Uterus (tissue), 4 donors: Measurements from ENCODE around the gene TMEM213. TPM values are rescaled to one million over a fixed set of nuclear protein-coding genes. Genes with fewer than 3 reads are reported as not detected.

Source experiments
- DNase-seq, 2 donors: peaks; one replicate each; pipeline ENCODE4 v3.0.0-alpha.2; 2019 to 2020
- H3K27ac ChIP-seq, 2 donors: fragments of 200-600 bp; sonication (generic); 1 replicate in 1 of 2; 2 replicates in 1 of 2; pipeline ENCODE4 v1.5.1; 2016 to 2018
- H3K27me3 ChIP-seq, 2 donors: fragments of 200-600 bp; sonication (generic); one replicate each; pipeline ENCODE4 v1.5.1; 2018 to 2019; ENCODE audit warnings: control low read depth in 1 of 2
- H3K36me3 ChIP-seq, 2 donors: fragments of 200-600 bp; sonication (generic); one replicate each; pipeline ENCODE4 v1.5.1; 2019; ENCODE audit warnings: control low read depth in 1 of 2
- H3K4me1 ChIP-seq, 2 donors: fragments of 200-600 bp; sonication (generic); one replicate each; pipeline ENCODE4 v1.5.1; 2018 to 2019; ENCODE audit warnings: control low read depth in 1 of 2
- H3K4me3 ChIP-seq, 2 donors: fragments of 200-600 bp; sonication (generic); 1 replicate in 1 of 2; 2 replicates in 1 of 2; pipeline ENCODE4 v1.5.1; 2018 to 2019; ENCODE audit warnings: mild to moderate bottlenecking in 1 of 2
- H3K9me3 ChIP-seq, 2 donors: fragments of 200-600 bp; sonication (generic); one replicate each; pipeline ENCODE4 v1.5.1; 2019; ENCODE audit warnings: control low read depth in 1 of 2
- CTCF ChIP-seq, 4 experiments: fragments of 200-600 bp in 2 of 4; fragments of 450-650 bp in 2 of 4; sonication (generic) in 2 of 4; IDR thresholded peaks; one replicate each; pipeline ENCODE4 v1.5.1; 2016 to 2019; ENCODE audit warnings: antibody characterized with exemption in 4 of 4, mild to moderate bottlenecking in 2 of 4, moderate library complexity in 1 of 4
- POLR2A ChIP-seq, 2 donors: fragments of 450-650 bp; IDR thresholded peaks; one replicate each; pipeline ENCODE4 v1.6.1; 2016; ENCODE audit warnings: antibody characterized with exemption in 2 of 2, mild to moderate bottlenecking in 1 of 2, moderate library complexity in 1 of 2
- intact Hi-C: fragments of 100-400 bp; cut with DNase I; formaldehyde crosslinking; loops from one replicate; pipeline ENCODE4 v1.15.1; 2023; ENCODE audit warnings: low total_unique reads
- total RNA-seq, 4 donors: library from RNA; depleted of rRNA in 3 of 4; stranded (reverse); fragments of >200 nt in 3 of 4; gene quantifications; one replicate each; pipeline versions ENCODE4 v1.1.0 to v1.2.4, GENCODE V29; 2014 to 2023
- donor health status: DM: yes; HTN: yes; CAD: no.

TMEM213 gene
- total RNA-seq, 4 donors from 2014 or later: 0.35 TPM; not detected in 3

GRCh38 chr7:138857728-138858127 is 59.9 kb downstream of the TMEM213 start:
- Histone ChIP-seq H3K4me1 (no peaks in the 10 kb centered on the region), H3K27ac (no peak overlapping the region), H3K36me3 (no peaks in the 10 kb centered on the region), H3K9me3 (no peaks in the 10 kb centered on the region), H3K4me3 (no peak overlapping the region), H3K27me3 (no peaks in the 10 kb centered on the region)
- no peak for TF ChIP-seq POLR2A (IDR thresholded peaks at IDR 0.05)
- TF ChIP-seq CTCF (IDR thresholded peaks at IDR 0.05): no peak
- no peak for DNase-seq
- intact Hi-C loops: no loop called here

- no peaks in the 10 kb centered on the region for H3K36me3 ChIP-seq
- H3K9me3 ChIP-seq: no peaks in the 10 kb centered on the region
- DNase-seq: no peak
- no peaks in the 10 kb centered on the region for H3K27me3 ChIP-seq
- no peak for TF ChIP-seq CTCF (IDR thresholded peaks at IDR 0.05)
- no peak for TF ChIP-seq POLR2A (IDR thresholded peaks at IDR 0.05)
- no peak overlapping the region for H3K4me3 ChIP-seq
- intact Hi-C loops: no loop called here
- H3K27ac ChIP-seq: no peak overlapping the region
- no peaks in the 10 kb centered on the region for H3K4me1 ChIP-seq
Measured at GRCh38 chr7:138861051-138861450, 63.3 kb downstream of the TMEM213 start.

GRCh38 chr7:138863931-138864330 is 66.1 kb downstream of the TMEM213 start:
- no peak for DNase-seq
- H3K9me3 ChIP-seq: no peaks in the 10 kb centered on the region

GRCh38 chr7:138864667-138865066 is 66.9 kb downstream of the TMEM213 start:
- DNase-seq: no peak
- Histone ChIP-seq H3K27ac (no peak overlapping the region), H3K36me3 (no peaks in the 10 kb centered on the region), H3K4me3 (no peak overlapping the region), H3K4me1 (no peaks in the 10 kb centered on the region), H3K27me3 (no peaks in the 10 kb centered on the region), H3K9me3 (no peaks in the 10 kb centered on the region)
- TF ChIP-seq POLR2A (IDR thresholded peaks at IDR 0.05): no peak
- TF ChIP-seq CTCF (IDR thresholded peaks at IDR 0.05): no peak
- intact Hi-C loops: no loop called here

More at GRCh38 chr7:138863931-138864330, 66.1 kb downstream of the TMEM213 start:
- Histone ChIP-seq H3K4me1 (no peaks in the 10 kb centered on the region), H3K4me3 (no peak overlapping the region), H3K27me3 (no peaks in the 10 kb centered on the region), H3K36me3 (no peaks in the 10 kb centered on the region), H3K27ac (no peak overlapping the region)
- no peak for TF ChIP-seq CTCF (IDR thresholded peaks at IDR 0.05)
- TF ChIP-seq POLR2A (IDR thresholded peaks at IDR 0.05): no peak
- intact Hi-C loops: no loop called here

- no peaks in the 10 kb centered on the region for H3K27me3 ChIP-seq
- no peak overlapping the region for H3K27ac ChIP-seq
- H3K4me3 ChIP-seq: no peak overlapping the region
- DNase-seq: no peak
- H3K9me3 ChIP-seq: no peaks in the 10 kb centered on the region
- H3K36me3 ChIP-seq: no peaks in the 10 kb centered on the region
- intact Hi-C loops: no loop called here
- TF ChIP-seq CTCF (IDR thresholded peaks at IDR 0.05) (no peak), POLR2A (IDR thresholded peaks at IDR 0.05) (no peak)
- H3K4me1 ChIP-seq: no peaks in the 10 kb centered on the region
Measured at GRCh38 chr7:138865843-138866242, 68.0 kb downstream of the TMEM213 start.
